GM12878 (cell line): ENCODE data around the gene AMMECR1.

Experiments used
- CTCF ChIP-seq, 3 experiments: IDR thresholded peaks in 2 of 3; conservative IDR thresholded peaks in 1 of 3; 2 replicates each; pipeline ENCODE4 v1.5.1; 2011; ENCODE audit warnings: low read depth in 3 of 3, low read length in 3 of 3, mild to moderate bottlenecking in 3 of 3, control low read depth in 2 of 3, moderate library complexity in 2 of 3, inconsistent platforms in 1 of 3, mixed read lengths in 1 of 3; ENCODE audit not compliant: control insufficient read depth in 2 of 3, insufficient read depth in 1 of 3; ENCODE audit errors: extremely low read depth in 1 of 3
- E2F4 ChIP-seq: IDR thresholded peaks from 2 replicates; pipeline ENCODE4 v1.6.1; 2012; ENCODE audit warnings: low read depth, low read length, improper control_type of control experiment
- ELK1 ChIP-seq: IDR thresholded peaks from 2 replicates; pipeline ENCODE4 v1.6.1; 2012; ENCODE audit warnings: low read depth, low read length, improper control_type of control experiment
- POLR2A ChIP-seq: IDR thresholded peaks from 2 replicates; pipeline ENCODE4 v1.6.1; 2011; ENCODE audit warnings: low read depth, mild to moderate bottlenecking, low read length
- USF2 ChIP-seq: IDR thresholded peaks from 2 replicates; pipeline ENCODE4 v1.6.1; 2011; ENCODE audit warnings: low read depth, low read length, improper control_type of control experiment, borderline replicate concordance
- ZZZ3 ChIP-seq: IDR thresholded peaks from 2 replicates; pipeline ENCODE4 v1.6.1; 2011; ENCODE audit warnings: low read depth; ENCODE audit not compliant: control insufficient read depth, insufficient read length

DNA sequence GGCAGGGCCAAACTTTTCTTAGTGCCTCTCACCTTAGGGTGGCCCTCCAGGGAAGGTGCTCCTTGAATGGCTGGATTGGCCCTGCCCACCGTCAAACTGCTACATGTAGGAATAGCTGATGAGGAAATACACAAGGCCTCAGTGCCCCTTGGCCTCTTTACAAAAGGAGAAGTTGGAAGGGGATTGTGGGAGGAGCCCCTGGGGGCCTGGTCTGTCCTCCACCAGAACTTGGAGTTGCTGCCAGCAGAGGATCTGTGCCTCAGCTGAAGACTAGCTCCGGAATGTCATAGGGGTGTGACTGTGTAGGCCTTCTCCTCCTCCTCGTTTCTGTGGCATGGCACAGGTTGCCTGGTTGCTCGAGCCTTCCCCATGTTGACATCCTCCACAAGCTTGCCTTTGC lies 142.7 kb downstream of the AMMECR1 start:
- TF ChIP-seq POLR2A (no peak), ELK1 (no peak), CTCF (IDR thresholded peaks at IDR 0.05 in 2 of 3, conservative IDR thresholded peaks at IDR 0.05 in 1 of 3; ENCODE audit: control insufficient read depth in 2 of 3, extremely low read depth in 1 of 3, insufficient read depth in 1 of 3, low read depth in 3 of 3, low read length in 3 of 3) (no peak), ZZZ3 (no peak), USF2 (no peak), E2F4 (no peak)
